Gastrocnemius medialis (tissue), 4 donors: ENCODE data around the gene HOATZ.

ENCODE experiments used
- POLR2A ChIP-seq, 2 donors: fragments of 450-650 bp; IDR thresholded peaks; one replicate each; pipeline ENCODE4 v1.6.1; 2017; ENCODE audit warnings: antibody characterized with exemption in 2 of 2, mild to moderate bottlenecking in 2 of 2, moderate library complexity in 2 of 2
- TF ChIP-seq, protein P1 (sequence below), 5 experiments: fragments of 450-650 bp in 3 of 5; fragments of 200-600 bp in 2 of 5; sonication (generic) in 2 of 5; IDR thresholded peaks in 4 of 5; conservative IDR thresholded peaks in 1 of 5; 1 replicate in 4 of 5; 2 replicates in 1 of 5; pipeline ENCODE4 v1.5.1; 2016 to 2019; ENCODE audit warnings: antibody characterized with exemption in 5 of 5, mild to moderate bottlenecking in 3 of 5, moderate library complexity in 3 of 5

DNA sequence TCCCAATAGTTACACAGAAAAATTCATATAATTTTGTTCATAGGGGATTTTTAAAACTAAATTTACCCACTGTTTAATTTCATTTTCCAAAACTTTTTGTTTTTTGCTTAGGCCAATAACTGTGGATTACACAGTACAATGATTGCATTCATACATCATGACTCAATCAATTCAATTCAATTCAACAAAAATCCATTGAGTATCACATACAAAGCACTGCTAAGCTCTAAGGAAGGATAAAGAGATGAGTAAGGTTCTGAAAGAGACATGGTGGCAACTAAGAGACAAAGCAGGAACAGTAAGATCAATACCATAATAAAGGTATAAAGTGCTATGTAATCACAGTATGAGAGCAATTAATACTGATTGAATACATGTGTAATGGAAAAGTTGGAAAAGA is 16.6 kb downstream of the HOATZ start:
- TF ChIP-seq, protein P1, sequence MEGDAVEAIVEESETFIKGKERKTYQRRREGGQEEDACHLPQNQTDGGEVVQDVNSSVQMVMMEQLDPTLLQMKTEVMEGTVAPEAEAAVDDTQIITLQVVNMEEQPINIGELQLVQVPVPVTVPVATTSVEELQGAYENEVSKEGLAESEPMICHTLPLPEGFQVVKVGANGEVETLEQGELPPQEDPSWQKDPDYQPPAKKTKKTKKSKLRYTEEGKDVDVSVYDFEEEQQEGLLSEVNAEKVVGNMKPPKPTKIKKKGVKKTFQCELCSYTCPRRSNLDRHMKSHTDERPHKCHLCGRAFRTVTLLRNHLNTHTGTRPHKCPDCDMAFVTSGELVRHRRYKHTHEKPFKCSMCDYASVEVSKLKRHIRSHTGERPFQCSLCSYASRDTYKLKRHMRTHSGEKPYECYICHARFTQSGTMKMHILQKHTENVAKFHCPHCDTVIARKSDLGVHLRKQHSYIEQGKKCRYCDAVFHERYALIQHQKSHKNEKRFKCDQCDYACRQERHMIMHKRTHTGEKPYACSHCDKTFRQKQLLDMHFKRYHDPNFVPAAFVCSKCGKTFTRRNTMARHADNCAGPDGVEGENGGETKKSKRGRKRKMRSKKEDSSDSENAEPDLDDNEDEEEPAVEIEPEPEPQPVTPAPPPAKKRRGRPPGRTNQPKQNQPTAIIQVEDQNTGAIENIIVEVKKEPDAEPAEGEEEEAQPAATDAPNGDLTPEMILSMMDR (IDR thresholded peaks at IDR 0.05 in 4 of 5, conservative IDR thresholded peaks at IDR 0.05 in 1 of 5) = no peak
- no peak for TF ChIP-seq POLR2A (IDR thresholded peaks at IDR 0.05)
